Cardiac septum (tissue), 1 donor: Measurements from ENCODE around the gene TMLHE. TPM values are rescaled to one million over a fixed set of nuclear protein-coding genes. Genes with fewer than 3 reads are reported as not detected.
"Not testable (repeated sequence)": the region's sequence is repeated elsewhere in the genome, so short reads cannot be mapped to it uniquely, and the experiment has no call there.

Source experiments
- DNase-seq: peaks from one replicate; pipeline ENCODE4 v3.0.0-alpha.2; 2020; ENCODE audit warnings: low spot score
- intact Hi-C: fragments of 100-400 bp; cut with DNase I; formaldehyde crosslinking; loops from one replicate; pipeline ENCODE4 v1.14.0; 2022
- microRNA-seq: library from miRNA; unstranded; fragments of <30 nt; microRNA quantifications from one replicate; pipeline ENCODE4 v1.2.0, GENCODE V29; 2020
- total RNA-seq: library from RNA; stranded (reverse); fragmentation: NEBNext Ultra II Directional; extraction: Animal tissue kit (Norgen Biotek cat#: 25700); gene quantifications from one replicate; pipeline ENCODE4 v1.2.1, GENCODE V29; 2021
- donor health status: DM: no; HTN: no; CAD: no.

TMLHE gene
- total RNA-seq, 1 donor from 2014 or later, result 33.0 TPM

DNA sequence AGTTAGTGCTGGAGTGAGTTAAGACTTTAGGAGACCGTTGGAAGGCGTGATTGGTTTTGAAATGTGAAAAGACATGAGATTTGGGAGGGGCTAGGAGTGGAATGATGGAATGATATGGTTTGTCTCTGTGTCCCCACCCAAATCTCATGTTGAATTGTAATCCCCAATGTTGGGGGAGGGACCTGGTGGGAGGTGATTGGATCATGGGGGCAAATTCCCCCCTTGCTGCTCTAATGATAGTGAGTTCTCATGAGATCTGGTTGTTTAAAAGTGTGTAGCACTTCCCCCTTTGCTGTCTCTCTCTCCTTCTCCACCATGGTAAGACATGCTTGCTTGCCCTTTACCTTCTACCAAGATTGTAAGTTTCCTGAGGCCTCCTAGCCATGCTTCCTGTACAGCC is 85.7 kb downstream of the TMLHE start:
- DNase-seq, intact Hi-C loops: not testable (repeated sequence)

DNA sequence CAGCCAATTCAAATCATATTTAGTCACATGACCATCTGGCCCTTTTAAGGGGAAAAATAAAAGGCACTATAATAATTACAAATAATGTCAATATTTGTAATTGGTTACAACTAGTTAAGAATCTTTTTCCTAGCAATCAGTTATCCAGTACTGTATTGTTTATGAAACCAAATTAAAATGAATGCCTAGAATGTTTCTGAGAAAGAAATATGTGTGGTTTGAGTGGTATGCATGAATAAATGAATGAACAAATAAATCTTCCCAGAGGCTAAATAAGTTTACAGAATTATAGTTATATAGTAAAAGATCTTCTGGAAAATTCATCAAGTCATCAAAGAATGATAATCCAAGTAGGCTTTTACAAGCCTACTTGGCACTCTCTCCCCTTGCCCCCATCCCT is 98.5 kb downstream of the TMLHE start:
- intact Hi-C loops, result no loop called here
- no peak for DNase-seq

DNA sequence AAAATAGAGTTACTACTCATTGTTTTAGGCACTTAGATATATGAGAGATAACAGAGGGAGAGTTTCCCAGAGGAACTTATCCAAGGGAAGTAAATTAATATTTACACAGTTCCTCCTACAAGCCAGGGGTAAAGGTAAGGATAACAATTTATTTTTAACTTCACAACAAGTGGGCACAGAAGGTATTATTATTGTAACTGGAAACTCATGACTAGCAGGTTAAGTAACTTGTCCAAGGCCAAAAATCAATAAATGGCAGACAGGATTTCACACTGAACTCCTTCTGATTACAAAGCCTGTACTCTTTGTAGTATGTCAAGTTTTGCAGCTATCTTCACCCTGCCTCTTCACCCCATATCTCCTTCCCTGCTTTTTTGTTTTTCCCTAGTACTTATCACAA is 107.5 kb downstream of the TMLHE start:
- intact Hi-C loops, result no loop called here
- no peak for DNase-seq

DNA sequence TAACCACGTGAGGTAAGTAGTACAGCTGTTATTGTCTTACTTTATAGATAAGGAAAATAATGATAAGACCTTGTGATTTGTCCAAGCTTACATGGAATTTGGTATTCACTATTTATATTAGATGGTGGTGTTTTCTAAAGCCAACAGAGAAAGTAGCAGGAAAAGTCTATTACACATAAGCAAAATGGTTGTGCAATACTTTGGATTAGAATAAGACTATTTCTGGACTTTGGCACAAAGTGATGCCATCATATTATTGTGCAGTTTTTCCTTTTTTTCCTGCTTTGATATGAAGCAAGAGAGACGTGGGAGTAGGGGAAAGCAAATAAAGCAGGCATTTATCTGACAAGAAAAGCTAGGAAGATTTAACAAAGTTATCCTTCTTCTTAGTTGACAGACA is 117.6 kb downstream of the TMLHE start:
- DNase-seq, intact Hi-C loops: not testable (repeated sequence)

DNA sequence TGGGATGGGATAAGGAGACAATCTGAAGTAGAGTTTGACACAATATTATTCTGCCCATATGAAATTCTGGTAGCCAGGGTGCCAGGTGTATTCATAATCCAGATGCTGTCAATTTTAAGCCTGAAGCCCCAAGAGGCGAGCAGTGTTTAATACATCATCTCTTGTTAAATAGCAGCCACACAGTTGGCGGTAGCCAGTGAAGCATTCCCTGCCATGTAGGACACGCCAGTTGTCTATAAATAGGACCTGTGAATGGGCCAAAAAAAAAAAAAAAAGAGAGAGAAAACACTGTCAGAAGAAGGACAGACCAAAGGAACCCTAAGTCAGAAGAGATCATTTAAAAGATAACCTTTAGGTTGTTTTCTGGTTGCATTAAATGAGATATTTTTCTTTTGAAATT is 121.3 kb downstream of the TMLHE start:
- DNase-seq, intact Hi-C loops: not testable (repeated sequence)

DNA sequence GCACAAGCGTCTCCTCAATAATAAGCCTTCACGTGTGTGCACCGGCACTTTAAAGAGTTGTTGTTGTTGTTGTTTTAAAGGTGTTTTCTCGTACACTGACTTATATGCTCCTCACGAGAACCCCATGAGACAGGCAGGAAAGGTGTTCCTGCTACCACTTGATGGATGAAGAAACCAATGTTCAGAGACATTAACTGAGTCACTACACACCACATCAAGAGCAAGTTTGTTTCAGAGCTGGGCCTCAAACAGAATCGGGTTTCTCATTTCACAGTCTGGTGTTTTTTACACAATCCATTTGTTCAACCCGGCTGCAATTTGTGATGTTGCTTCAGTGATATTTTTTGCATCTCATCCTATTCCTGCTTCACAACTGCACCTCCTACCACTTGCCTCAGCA is 135.6 kb downstream of the TMLHE start:
- DNase-seq, intact Hi-C loops: not testable (repeated sequence)

DNA sequence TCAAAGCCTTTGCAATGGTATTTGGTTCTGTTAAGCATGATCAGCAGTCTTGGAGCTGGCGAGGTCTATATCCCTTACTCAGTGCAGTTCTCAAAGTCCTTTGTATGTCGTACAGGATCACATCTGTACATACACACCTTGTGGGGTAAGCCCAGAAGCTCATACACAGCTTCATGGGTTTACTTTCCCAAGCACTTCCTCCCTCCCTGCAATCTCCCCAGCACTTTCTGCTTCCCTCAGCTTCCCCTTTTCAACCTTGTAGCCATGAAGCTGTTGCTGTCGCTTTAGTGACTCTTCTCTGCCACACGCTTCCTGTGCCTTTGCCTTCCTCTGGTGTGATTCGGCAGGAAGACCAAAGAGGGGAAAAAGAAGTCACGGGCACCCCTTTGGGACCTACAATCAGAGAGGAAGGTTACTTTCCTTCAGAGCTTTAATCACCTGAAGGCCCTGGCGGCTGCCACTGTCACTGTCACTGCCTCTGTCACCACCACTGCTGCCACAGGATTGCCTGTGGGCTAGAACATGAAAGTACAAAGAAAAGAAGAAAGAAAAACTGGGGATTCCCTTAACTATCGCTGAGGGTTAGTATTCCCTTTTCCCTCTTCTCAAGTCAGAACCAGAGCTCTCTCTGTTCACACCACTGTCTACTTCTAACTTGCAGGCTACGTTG is 146.3 kb downstream of the TMLHE start:
- DNase-seq, intact Hi-C loops: not testable (repeated sequence)

DNA sequence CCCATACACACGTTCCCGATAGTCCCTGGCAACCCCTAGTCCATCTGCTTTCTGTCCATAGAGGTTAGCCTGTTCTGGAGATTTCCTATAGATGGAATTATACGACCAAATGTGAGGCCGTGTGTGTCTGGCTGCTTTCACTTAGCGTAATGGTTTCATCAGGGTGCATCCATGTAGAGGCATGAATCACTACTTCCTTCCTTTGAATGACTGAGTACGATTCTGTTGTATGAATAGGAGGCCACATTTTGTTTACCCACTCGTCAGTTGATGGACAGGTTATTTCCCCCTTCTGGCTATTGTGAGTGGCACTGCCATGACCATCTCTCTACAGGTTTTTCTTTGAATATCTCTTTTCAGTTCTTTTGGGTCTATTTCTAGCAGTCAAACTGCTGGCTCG is 152.3 kb downstream of the TMLHE start:
- DNase-seq, intact Hi-C loops: not testable (repeated sequence)

DNA sequence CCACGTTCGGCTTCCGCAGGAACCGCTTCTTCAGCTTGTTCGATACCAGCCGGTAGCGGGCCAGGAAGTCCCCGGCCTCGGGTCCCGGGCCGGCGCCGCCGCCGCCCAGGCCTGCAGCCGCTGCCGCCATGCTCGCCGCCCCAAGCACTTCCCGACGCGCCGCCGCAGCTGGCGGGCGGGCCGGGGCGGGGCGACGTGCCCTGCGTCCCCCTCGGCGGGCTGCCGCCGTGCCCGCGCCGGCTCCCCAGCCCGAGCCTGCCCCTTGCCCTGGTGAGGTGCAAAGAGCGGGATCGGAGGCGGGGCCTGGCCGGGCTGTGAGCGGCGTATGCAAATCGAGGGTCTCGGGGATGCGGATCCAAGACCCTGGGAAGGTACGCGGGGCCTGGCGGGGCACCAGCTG is 154.3 kb downstream of the TMLHE start, which contains the start of gene F8A3:
Gene F8A3, minus strand, starts transcription at position 150 of the 400 bp plus-strand sequence. Its CDS starts 20 bp downstream, at position 130.
- DNase-seq, intact Hi-C loops: not testable (repeated sequence)

DNA sequence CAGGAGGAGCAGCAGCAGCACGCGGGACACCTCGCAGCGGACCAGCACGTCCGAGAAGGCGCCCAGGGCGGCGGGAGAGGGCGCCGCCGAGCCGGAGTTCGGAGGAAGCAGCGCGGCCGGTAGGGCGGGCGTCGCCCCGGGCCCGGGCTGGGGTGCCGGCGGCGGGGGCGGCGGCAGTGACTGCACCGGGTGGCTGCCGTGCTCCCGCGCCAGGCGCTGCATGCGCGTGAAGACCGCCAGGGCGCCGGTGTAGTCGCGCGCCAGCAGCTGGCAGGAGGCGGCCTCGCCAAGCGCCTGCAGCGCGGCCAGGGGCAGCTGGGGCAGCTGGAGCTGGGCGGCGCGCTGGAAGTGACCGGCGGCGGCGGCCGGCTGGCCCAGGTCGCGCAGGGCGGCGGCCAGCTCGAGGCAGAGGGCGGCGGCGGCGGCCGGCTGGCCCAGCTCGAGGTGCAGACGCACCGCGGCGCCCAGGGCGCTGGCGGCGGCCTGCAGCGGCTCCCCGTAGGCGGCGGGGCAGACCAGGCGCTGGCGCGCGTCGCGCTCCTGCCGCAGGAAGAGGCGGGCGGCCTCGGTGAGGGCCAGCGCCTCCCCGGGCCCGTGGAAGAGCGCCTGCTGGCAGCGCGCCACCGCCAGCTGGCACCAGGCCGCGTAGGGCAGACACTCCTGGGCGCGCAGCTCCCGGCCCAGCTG is 154.8 kb downstream of the TMLHE start:
- DNase-seq, intact Hi-C loops: not testable (repeated sequence)

DNA sequence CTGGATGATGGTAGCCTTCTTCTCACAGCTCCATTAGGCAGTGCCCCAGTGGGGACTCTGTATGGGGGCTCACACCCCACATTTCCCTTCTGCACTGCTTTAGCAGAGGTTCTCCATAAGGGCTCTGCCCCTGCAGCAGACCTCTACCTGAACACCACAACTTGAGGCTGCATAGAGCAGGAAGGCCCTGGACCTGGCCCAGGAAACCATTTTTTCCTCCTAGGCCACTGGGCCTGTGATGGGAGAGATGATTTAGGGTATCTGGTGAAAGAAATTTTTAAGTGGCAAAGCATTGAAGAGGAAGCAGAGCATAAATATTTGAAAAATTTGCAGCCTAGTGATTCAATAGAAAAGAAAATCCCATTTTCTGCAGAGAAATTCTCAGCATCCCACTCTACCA is 171.7 kb downstream of the TMLHE start:
- intact Hi-C loops, result no loop called here
- no peak for DNase-seq

Small RNA genes lying within 50 kb of the gene (microRNA-seq; reads per million reads assigned to microRNA genes)
- not detected for gene MIR1184-3

Other genes with a start within 250 kb of the TMLHE start
- not detected for gene F8A2, start 230.9 kb downstream of the TMLHE start, total RNA-seq
- 0.19 TPM for gene F8A3, start 154.3 kb downstream of the TMLHE start, total RNA-seq
- 1.00 TPM for gene SPRY3, start 366 bp downstream of the TMLHE start, total RNA-seq